Measurements from ENCODE around the gene KCTD20. TPM values are rescaled to one million over a fixed set of nuclear protein-coding genes. Genes with fewer than 3 reads are reported as not detected.

Gene KCTD20
- total RNA-seq, 4 donors from 2014 or later, result 31.0 to 130 (median 46.4) TPM

DNA sequence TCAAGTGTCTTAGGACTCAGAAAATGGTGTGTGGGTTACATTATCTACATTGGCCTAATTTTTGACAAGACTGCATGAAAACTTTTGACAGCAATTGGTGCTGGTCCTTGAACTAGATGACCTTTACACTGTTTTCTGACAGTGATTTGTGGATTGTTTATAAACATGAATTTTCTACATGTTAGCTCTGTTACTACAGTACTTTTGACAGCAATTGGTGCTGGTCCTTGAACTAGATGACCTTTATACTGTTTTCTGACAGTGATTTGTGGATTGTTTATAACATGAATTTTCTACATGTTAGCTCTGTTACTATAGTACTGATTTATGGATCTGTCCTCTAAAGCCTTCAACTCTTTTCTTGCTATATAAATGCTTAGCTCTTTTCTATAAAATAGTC lies 16.7 kb downstream of the KCTD20 start:
- H3K4me3 ChIP-seq, result no peak overlapping the region
- DNase-seq, result no peak
- intact Hi-C loops (cut with DNase I; ENCODE audit: low total_unique reads), result no loop called here
- no peak overlapping the region for H3K27ac ChIP-seq
- no peaks in the 10 kb centered on the region for H3K27me3 ChIP-seq
- TF ChIP-seq POLR2A (IDR thresholded peaks at IDR 0.05), result no peak
- H3K36me3 ChIP-seq, result no peaks in the 10 kb centered on the region
- H3K4me1 ChIP-seq, result peaks cover 0 to 6% of the 10 kb centered on the region in 2 donors
- H3K9me3 ChIP-seq, result no peaks in the 10 kb centered on the region

- no peak overlapping the region for H3K27ac ChIP-seq
- no peaks in the 10 kb centered on the region for H3K36me3 ChIP-seq
- no peak overlapping the region for H3K4me3 ChIP-seq
- no peaks in the 10 kb centered on the region for H3K9me3 ChIP-seq
- no peaks in the 10 kb centered on the region for H3K27me3 ChIP-seq
- no peak for TF ChIP-seq POLR2A (IDR thresholded peaks at IDR 0.05)
- TF ChIP-seq CTCF (IDR thresholded peaks at IDR 0.05), result no peak
- no peak for DNase-seq
- H3K4me1 ChIP-seq, result peaks cover 0 to 6% of the 10 kb centered on the region in 2 donors
- intact Hi-C loops (cut with DNase I; ENCODE audit: low total_unique reads), result no loop called here
These were observed 18.1 kb downstream of the KCTD20 start for GRCh38 chr6:36460916-36461315.

DNA sequence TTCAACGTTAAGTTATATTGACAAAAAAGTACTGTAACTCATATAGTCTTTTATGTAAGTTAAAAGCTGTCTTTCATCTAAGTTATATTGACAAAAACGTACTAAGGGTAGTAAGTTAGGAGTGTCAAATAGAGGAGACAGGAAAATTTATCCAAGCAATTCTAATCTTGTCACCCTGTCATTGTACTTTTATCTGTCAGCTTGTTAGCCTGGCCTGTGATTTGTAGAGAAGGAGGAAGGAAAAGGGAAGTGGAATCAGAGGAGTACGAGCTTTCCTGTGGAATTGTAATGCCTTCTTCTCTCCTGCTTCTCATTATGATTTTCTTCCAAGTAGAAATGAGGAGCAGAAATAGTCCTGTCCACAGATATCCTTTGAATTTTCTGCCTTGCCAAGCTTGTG lies 18.8 kb downstream of the KCTD20 start:
- peaks cover 0 to 6% of the 10 kb centered on the region in 2 donors for H3K4me1 ChIP-seq
- no peak for DNase-seq
- no peaks in the 10 kb centered on the region for H3K9me3 ChIP-seq
- intact Hi-C loops (cut with DNase I; ENCODE audit: low total_unique reads), result no loop called here
- no peaks in the 10 kb centered on the region for H3K36me3 ChIP-seq
- H3K4me3 ChIP-seq, result no peak overlapping the region
- TF ChIP-seq POLR2A (IDR thresholded peaks at IDR 0.05) (no peak), CTCF (IDR thresholded peaks at IDR 0.05) (no peak)
- H3K27me3 ChIP-seq, result no peaks in the 10 kb centered on the region
- H3K27ac ChIP-seq, result no peak overlapping the region

- no peaks in the 10 kb centered on the region for H3K27me3 ChIP-seq
- DNase-seq, result no peak
- peaks cover 0 to 6% of the 10 kb centered on the region in 2 donors for H3K4me1 ChIP-seq
- H3K9me3 ChIP-seq, result no peaks in the 10 kb centered on the region
- H3K27ac ChIP-seq, result no peak overlapping the region
- intact Hi-C loops (cut with DNase I; ENCODE audit: low total_unique reads), result no loop called here
- no peaks in the 10 kb centered on the region for H3K36me3 ChIP-seq
- H3K4me3 ChIP-seq, result no peak overlapping the region
- TF ChIP-seq POLR2A (IDR thresholded peaks at IDR 0.05), result no peak
- no peak for TF ChIP-seq CTCF (IDR thresholded peaks at IDR 0.05)
These were observed 20.9 kb downstream of the KCTD20 start for GRCh38 chr6:36463676-36464075.

- no peak for DNase-seq
- no peaks in the 10 kb centered on the region for H3K9me3 ChIP-seq
- TF ChIP-seq POLR2A (IDR thresholded peaks at IDR 0.05) (no peak), CTCF (IDR thresholded peaks at IDR 0.05) (no peak)
These were observed 21.4 kb downstream of the KCTD20 start for GRCh38 chr6:36464233-36464632.

DNA sequence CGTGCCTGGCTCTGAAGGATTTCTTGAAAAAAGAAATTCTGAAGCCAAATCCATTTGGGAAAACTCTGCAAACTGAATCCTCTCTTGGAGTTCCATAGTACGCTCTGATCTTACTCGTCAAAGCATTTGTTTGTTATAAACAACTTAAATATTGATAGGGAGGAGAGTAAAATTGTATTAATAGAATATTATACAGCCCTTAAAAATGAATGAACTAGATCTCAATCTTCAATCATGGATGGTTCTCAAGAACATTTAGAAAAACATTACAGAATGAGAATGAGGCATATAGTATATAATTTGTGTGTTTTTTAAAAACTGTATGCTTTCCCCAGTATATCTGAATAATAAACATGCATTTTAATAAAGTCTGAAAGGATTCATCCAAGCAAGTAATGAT lies 24.8 kb downstream of the KCTD20 start:
- Histone ChIP-seq H3K27me3 (no peaks in the 10 kb centered on the region), H3K27ac (no peak overlapping the region), H3K36me3 (no peaks in the 10 kb centered on the region), H3K4me3 (no peak overlapping the region), H3K4me1 (no peaks in the 10 kb centered on the region), H3K9me3 (no peaks in the 10 kb centered on the region)
- no peak for DNase-seq
- intact Hi-C loops (cut with DNase I; ENCODE audit: low total_unique reads), result no loop called here
- TF ChIP-seq CTCF (IDR thresholded peaks at IDR 0.05), result no peak
- TF ChIP-seq POLR2A (IDR thresholded peaks at IDR 0.05), result no peak

More at GRCh38 chr6:36464233-36464632, 21.4 kb downstream of the KCTD20 start:
- H3K4me1 ChIP-seq, result peaks cover 0 to 2% of the 10 kb centered on the region in 2 donors
- no peak overlapping the region for H3K27ac ChIP-seq
- no peaks in the 10 kb centered on the region for H3K27me3 ChIP-seq
- no peak overlapping the region for H3K4me3 ChIP-seq
- intact Hi-C loops (cut with DNase I; ENCODE audit: low total_unique reads), result no loop called here
- H3K36me3 ChIP-seq, result no peaks in the 10 kb centered on the region
